HG02642 (cell line): Measurements from ENCODE around the gene TMEM161B.
"Not testable (repeated sequence)": the region's sequence is repeated elsewhere in the genome, so short reads cannot be mapped to it uniquely, and the experiment has no call there.

Experiments
- ATAC-seq: cut with Tn5 transposase; IDR thresholded peaks from one replicate; pipeline ENCODE4 v1.9.1; 2021; ENCODE audit warnings: mild to moderate bottlenecking; ENCODE audit not compliant: unreplicated experiment, poor library complexity

TMEM161B gene

DNA sequence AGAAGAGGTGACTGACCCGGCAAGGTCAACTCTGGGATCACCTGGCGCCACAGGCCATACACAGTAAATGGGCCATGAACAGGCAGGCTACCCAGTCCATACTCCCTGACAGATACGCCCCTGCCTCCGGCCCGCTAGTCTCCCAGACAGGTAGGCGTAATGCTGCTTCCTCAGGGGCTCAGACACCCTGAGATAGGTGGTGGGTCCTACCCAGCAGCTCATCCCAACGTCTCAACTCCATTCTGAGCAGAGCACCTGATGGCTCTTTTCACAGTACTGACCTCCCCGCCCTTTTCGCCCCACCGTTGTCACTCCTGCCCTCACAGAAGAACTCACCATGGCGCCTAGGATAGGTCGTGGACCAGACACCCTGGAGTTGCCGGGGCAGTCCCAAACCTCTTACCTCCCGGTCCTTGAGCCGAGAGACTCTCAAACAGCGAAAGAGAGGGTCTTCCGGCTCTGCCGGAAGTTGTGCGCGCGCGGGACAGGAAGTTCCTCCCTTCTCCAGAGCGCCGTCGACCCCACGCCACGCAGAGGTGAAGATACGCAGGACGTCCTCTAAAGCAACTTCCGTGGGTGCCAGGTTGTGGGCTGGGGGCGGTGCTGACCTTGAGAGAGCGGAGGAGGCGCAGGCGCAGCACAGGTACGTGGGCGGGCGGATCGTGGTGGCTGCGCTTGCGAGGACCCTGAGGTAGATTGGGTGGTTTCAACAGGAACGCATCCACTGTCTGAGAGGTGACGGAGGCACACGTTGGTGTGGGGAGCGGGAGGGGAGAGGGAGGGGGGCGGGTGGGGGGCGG lies at the start of gene TMEM161B:
Gene TMEM161B (minus strand): TSS at position 461 of the 800 bp plus-strand sequence. CDS start 122 bp downstream, at position 339.
- peak; percentile 100 for ATAC-seq

DNA sequence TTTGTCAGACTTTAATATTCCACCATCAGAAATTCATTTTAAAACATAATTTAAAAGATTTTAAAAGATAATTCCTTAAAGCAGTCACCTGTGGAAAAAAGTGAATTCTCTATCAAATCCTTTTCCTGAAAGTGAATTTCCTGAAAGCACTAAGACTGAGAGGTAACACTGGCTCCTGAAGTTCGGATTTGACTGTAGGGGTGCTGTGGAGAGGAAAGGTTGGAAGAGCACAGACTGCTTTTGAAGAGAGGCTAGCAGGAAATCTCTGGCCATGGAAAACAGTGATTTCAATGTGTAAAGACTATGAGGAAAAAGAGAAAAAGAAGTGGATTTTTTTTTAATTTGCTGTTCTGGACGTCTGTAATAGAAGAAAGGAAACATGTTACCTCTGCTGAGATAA lies 35.7 kb upstream of the TMEM161B start:
- ATAC-seq, result no peak

DNA sequence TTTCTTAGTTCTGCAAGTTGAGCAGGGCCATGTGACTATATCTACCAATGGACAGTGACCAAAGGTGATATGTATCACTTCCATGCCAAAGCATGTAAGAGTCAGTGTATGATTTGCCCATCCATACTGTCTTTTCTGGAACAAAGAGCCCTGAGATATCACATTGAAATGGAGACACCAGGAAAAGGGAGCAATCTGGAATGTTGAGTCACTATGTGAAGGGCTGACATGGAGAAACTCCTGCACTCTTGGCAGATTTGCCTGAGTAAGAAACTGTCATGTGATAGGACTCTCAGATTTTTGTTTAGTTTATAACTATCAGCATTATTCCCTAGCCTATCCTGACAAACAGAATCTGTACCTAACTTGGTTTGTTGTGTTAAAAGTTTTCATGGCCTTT lies 29.8 kb upstream of the TMEM161B start:
- no peak for ATAC-seq

DNA sequence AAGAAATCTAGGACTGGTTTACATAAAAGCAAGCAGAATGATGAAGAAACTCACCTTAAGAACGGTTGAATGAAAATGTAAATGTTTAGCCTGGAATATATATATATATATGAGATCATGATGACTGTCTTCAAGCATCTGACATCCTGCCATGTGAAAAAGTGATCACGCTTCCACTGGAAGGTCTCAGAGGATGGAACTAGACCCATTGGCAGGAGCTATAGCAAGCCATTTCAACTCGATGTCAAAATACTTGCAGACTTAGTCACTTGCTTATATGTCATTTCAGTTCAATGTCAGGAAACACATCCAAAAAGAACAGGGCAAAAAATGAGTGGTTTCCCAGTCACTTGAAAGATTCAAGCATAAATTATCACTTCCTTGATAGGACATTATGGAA lies 22.2 kb upstream of the TMEM161B start:
- ATAC-seq, result no peak

DNA sequence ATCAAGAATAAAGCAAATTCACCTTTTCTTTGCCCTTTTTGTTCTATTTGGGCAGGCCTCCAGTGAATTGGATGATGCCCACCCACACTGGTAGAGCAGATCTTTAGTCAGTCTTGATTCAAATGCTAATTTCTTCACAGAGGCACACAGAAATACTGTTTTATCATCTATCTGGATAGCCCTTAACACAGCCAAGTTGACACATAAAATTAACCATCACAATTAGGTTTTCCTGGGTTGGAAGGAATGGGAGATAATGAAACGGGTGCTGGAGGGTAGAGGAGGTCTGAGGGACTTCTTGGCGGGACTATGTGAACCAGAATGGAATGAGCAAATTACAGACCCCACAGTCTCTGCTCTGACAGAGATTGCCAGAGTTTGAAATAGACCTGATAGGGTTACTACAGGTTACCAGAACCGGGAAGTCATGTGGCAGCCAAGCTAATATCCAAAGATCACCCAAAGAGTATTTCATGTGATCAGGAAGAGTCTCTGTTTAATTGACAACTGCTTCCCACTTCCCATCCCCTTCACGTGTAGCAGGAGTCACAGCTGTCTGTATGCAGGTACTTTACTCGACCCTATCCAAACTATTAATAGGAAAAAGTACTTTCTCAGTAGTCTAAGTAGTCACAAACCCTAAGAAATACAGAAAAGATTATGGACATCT lies 20.0 kb upstream of the TMEM161B start:
- no peak for ATAC-seq

DNA sequence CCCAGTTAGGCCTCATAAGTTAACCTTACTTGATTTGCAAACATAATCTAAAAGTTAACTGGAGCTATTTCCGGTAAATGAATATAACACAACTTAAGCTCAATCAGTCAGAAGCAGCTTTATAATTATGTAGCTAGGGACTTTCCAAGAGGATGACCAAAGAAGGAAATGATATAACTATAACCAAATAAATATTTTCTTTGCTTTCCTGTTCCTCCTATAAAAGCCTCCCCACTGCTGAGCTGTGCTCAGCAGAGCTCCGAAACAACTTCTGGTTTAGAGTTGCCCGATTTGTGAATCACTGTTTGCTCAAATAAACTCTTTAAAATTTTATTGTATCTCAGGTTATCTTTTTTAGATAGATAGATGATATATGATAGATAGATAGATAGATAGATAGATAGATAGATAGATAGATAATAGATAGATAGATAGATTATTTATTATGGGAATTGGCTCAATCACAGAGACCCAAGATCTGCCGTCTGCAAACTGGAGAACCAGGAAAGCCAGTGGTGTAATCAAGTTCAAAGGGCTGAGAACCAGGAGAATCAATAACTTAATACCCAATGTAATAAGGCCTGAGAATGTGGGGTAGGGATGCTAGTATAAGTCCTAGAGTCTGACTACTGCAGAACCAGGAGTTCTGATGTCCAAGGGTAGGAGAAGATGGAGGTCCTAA lies 19.3 kb upstream of the TMEM161B start:
- ATAC-seq, result no peak

DNA sequence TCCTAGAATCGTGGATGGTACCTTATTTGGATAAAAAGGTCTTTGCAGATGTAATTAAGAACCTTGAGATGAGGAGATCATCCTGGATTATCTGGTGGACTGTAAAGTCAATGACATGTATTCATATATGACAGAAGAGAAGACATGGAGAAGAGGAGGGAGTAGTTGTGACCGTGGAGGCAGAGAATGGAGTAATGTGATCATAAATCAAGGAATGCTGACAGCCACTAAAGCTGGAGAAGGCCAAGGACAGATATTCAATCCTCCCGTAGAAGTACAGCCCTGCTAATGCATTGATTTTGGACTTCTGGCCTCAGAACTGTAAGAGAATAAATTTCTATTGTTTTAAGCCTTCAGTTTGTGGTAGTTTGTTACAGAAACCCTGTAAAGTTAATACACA lies 18.7 kb upstream of the TMEM161B start:
- ATAC-seq, result no peak

DNA sequence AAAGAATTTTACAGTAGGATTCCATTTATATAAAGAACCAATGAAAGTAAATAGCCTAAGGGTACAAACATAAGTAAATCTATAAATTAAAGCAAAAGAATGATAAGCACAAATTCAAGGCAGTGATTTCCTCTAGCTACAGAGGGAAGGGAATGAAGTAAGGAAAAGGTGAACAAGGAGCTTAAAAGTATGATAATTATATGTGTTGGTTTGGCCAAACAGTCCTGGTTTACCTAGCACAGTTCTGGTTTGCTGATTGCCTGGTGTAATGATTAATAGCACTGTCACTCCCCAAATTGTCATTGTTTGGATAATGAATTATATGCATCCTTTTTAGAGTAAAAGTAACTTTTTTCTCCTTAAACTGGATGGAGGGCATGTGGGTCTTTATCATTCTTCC lies 15.0 kb upstream of the TMEM161B start:
- ATAC-seq, result no peak

DNA sequence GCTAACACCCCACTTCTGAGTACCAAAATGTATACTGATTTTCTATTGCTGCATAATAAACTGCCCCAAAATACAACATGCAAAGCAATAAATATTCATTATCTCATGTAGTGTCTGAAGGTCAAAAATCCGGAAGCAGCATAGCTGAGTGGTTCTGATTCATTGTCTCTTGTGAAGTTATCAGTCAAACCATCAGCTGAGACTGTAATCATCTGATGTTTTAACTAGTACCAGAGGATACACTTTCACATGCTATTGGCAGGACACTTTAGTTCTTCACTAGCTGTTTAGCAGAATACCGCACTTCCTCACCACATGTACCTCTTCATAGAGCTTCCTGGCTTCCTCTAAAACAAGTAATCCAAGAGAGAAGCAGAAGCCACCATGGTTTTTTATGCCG lies 12.7 kb upstream of the TMEM161B start:
- no peak for ATAC-seq

DNA sequence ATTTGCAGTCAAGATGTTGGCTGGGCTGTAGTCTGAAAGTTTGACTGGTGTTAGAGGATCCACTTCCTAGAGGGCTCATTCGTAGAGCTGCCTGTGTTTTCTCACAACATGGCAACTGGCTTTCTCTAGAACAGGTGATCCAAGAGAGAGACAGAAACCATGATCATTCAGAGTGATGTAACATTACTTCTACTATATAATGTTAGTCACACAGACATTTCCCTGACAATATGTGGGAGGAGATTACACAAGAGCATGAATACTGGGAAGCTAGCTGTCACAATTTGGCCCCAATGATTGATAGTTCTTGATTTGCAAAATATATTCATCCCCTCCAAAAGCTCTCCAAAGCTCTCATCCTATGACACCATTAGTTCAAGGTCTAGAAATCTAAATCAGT lies 10.9 kb upstream of the TMEM161B start:
- ATAC-seq, result no peak

DNA sequence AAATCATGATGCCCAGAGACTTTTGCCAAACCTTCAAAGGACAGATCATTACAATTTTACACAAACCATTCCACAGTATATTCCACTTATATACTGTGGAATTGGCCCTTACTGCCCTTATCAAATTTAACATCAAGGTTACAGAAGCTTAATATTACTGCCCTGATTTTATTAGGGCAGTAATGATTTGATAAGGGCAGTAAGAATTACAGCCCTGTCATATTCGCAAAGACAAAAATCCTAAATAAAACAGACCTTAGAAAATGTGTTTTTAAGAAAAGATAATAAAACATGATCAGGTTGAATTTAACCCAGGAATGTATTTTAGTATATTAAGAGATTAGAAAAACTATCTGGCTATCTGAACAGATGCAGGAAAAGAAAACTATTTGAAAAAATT lies 7.7 kb upstream of the TMEM161B start:
- no peak for ATAC-seq

DNA sequence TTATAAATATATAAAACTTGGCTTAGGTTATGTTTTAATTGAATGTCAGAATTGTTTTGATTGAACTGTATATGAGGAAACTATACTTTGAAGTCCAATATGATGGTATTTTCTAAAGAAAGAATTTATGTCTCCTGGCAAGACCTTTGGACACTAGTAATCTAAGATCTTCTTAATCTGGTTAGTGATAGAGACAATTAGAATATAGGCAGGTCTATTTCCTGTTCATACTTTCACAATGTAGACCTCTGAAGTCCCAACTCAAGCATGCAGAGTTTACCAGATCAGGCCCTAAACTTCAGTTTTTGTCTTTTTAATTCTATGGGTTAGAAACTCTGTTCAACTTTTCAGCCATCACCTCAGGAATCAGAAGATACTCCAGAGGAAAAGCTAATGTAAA lies 6.9 kb upstream of the TMEM161B start:
- ATAC-seq, result no peak

DNA sequence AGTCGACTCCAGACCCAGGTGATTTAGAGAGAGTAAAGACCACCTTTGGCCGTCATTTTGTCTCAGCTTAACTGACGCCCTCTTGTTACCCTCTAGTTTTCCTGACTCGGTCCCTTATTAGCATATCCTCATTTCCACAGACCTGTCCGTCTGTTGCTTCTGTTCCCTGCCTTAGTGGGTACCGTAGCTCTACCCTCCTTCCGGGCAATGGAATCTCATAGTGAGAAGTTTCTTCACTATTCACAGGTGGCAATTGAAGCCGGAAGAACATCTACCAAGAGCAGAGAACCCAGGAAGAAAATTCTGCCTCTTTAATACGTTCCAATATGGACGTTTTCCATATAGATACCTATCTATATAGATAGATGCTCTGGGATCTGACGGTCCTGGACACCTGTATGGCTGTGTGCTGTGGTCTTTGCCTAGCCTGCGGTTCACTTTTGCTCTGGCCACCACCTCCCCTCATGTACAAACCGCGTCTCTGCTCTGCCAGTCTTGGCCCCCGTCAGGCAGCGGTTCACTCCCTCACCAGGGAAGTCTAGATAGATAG lies 652 bp upstream of the TMEM161B start:
- ATAC-seq, result peak; percentile 12

DNA sequence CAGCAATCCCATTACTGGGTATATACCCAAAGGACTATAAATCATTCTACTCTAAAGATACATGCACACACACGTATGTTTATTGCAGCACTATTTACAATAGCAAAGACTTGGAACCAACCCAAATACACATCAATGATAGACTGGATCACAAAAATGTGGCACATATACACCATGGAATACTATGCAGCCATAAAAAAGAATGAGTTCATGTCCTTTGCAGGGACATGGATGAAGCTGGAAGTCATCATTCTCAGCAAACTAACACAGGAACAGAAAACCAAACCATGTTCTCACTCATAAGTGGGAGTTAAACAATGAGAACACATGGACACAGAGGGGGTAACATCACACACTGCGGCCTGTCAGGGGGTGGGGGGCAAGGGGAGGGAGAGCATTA lies 4.1 kb downstream of the TMEM161B start:
- not testable (repeated sequence) for ATAC-seq

DNA sequence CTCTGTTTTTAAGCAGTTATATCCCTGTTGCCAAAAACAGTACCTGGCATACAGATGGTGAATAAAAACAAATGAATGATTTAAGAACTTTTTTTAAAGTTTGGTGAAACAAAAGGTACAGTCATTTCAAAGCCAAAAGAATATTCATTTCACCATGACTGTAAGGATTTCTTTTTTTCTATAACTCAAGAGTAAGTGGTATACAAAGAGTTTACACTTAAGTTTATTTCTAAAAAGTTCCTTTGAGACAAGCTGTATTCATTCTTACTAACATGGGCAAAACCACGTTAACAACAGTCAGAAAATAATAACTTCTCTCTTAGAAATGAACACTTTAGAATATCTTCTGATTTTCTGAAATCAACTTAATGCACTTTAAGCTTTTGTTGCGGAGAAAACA lies 5.3 kb downstream of the TMEM161B start:
- ATAC-seq, result no peak

DNA sequence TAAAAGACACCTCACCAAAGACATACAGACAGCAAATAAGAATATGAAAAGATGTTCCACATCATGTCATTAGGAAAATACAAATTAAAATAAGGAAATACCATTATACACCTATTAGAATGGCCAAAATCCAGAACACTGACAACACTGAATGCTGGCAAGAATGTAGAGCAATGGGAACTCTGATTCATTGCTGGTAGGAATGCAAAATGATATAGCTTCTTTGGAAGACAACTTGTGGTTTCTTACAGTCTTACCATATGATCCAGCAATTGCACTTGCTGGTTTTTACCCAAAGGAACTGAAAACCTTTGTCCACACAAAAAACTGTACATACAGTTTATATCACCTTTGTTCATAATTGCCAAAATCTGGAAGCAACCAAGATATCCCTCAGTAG lies 6.5 kb downstream of the TMEM161B start:
- no peak for ATAC-seq

DNA sequence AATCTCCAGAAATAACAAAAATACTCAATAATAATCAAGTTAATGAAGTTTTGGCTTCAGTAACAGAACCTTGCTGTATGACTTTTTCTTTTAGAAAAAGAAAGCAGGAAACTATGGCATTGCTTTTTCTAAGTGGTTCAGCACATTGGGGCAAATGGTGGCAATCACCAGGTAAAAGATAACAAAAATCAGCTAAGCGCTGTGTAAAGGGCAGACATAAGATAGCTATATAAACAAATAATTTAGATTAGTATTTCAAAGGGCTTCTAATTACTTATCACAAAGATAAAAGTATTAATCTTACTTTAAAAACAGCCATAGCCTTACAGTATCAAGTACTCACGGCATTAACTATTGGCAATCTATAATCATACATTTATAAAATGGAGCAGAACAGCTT lies 10.0 kb downstream of the TMEM161B start:
- no peak for ATAC-seq

DNA sequence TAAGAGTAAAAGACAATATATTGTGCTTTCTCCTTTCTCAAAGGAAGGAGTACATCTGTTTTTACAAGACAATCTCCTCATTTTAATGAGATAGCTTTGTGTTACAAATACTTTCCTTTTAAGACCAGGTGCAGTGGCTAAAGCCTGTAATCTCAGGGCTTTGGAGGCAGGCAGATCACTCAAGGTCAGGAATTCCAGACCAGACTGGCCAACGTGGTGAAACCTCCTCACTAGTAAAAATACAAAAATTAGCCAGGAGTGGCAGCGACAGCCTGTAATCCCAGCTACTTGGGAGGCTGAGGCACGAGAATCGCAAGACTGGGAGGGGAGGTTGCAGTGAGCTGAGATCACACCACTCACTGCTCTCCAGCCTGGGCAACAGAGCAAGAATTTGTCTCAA lies 11.8 kb downstream of the TMEM161B start:
- ATAC-seq, result no peak

DNA sequence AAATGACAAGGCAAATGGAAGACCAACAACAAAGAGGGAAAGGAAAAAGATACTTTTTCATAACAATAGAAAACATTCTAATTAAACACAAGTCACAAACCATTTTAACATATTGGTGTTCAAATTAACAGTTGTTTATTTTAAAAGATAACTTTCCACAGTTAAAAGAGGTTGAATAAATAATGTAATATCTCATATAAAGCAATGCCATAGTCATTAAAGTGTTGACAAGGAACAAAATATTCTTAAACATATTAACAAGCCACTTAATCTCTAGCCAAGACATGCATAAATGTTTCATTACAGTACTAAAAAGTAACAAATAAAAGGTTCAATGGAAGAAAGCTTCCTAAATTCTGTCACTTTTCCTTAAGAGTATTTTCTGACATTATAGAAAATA lies 12.6 kb downstream of the TMEM161B start:
- ATAC-seq, result no peak

DNA sequence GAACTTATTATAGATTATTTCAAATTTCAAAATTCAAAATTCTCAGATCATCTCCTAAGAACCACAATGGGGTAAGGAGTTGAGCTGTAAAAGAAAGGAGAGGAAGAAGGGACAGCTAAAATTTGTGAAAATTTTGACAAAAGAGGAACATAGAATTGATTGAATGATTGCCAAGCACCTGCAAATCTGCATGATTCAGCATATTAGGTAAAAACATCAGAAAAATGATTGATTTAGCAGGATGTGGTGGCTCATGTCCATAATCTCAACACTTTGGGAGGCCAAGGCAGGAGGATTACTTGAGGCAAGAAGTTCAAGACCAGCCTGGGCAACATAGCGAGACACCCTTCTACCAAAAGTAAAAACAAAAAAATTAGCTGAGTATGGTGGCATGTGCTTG lies 14.3 kb downstream of the TMEM161B start:
- ATAC-seq, result no peak

DNA sequence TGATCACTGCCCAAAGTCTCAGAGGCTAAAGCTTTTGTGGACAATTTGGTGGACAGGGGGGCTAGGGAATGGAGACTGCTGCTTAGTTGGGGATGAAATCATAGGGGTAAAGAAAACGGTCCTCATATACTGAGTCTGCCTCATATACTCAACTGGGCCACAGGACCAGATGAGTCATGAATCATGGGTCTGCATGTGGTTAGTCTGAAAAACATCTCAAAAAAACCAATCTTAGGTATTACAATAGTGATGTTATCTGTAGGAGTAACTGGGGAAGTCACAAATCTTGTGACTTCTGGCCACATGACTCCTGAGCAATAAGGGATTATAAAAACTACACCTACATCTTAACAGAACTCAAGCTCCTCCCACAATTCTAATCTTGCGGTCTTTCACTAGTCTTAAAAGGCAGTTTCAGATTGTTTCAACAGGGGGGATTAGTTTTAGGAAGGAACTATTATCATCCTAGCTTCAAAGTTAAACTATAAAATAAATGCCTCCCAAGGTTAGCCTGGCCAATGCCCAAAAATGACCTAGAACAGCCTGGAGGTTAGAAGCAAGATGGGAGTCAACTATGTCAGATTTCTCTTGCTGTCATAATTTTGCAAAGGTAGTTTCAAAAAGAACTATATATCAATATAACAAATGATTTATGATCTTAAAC lies 17.5 kb downstream of the TMEM161B start:
- peak; percentile 52 for ATAC-seq
